ENCODE data around the gene SLC39A1. TPM values are rescaled to one million over a fixed set of nuclear protein-coding genes. Genes with fewer than 3 reads are reported as not detected.
A peak's percentile ranks its signal among the peaks of the same experiment; 100 is the strongest.

SLC39A1 gene
- total RNA-seq, 1 donor from 2014 or later, result 86.8 TPM

DNA sequence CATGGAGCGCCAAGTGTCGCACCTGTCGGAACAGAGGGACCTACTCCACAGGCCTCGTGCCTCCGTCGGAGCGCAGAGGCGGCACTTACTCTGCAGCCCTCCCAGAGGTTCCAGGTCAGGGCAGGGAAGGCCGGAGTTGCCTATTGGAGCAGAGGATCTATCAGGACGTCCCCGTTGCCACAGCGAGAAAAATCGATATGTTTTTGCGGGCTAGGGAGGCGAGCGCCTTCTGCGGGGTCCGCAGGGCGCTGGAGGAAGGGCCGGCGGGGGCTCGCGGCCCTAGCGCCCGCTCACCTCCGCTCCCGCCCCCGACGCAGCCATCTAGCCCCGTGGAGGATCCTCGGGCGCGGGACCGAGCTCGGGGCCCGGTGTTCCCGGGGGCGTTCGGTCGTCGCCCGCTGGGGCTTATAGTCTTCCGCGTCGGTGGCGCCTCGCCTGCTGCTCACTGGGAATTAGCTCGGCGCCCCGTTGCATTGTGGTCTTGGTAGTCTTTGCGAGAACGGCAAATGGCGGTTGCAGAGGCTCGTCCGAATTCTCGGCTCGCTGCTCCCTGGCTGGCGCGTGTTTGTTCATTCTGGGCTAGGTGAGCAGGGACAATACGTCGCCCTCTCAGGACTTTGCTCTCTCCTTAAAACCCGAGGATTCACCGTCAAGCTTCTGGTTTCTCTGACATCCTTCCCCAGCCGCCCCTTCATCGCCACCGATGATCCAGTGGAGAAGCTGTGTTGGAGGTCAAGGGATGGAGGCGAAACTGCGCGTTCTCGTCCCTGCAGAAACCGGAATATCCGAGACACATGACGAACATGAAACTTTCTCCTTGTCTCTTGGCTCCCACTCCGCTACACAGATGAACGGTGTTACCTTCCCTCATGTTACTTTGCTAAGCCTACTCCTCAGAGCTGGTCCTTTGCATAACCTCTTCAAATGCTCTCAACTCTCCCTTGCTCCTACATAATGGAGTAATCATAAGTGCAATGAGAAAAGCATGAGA is 14.2 kb upstream of the SLC39A1 start, which contains the start of gene JTB:
JTB (minus strand) TSS at position 425 of the 991 bp plus-strand sequence; CDS start at position 3, 422 bp downstream.
- DNase-seq (ENCODE audit: low read depth in 2 of 2), result peak; percentile 55 to 89

DNA sequence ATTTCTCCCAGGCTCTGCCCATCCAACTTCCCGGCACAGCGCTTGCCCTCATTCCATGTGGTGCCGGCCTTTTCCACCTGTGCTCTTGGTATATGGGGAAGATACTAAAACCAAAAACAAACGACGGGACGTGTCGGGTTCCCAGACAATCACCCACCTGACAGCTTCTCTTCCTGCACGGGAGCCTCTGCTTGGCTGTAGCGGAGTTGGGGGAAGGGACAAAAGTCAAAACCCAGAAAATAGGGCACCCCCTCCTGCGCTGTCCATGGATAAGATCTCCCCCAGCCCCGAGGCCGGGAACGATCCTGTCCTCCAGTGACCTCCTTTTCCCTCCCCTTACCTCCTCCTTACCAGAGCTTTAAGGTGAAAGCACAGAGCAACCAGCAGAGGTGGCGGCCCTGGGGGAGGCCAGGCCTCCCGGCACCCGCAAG is 13.5 kb upstream of the SLC39A1 start:
- no peak for DNase-seq (ENCODE audit: low read depth in 2 of 2)

DNA sequence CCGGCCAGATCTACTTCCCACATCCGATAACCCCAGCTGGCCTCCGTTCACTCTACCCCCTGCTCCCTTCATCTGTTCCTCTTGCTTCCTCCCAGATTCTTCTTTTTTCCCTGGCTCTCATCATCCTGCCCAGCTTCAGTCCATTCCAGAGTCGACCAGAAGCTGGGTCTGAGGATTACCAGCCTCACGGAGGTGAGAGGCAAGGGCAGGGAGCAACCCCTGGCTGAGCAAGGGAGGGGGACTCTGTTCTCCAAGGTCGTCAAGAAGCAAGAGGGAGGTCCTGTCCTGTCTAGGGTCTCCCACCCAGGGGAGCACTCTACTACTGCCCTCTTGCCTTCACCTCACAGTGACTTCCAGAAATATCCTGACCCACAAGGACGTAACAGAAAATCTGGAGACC is 10.2 kb upstream of the SLC39A1 start:
- no peak for DNase-seq (ENCODE audit: low read depth in 2 of 2)

DNA sequence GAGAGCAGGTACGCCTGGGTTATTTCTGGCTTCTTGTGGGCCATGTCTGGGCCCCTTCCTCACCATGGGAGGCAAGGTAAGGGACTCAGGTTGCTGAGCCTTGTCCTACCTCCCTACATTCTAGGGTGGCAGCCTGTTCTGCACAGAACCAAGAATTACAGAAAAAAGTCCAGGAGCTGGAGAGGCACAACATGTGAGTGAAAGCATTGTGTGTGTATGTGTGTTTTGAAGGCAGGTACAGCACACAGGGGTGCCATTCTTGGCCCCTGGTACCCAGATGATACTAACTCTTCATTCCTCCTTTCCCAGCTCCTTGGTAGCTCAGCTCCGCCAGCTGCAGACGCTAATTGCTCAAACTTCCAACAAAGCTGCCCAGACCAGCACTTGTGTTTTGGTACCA is 9.7 kb upstream of the SLC39A1 start:
- DNase-seq (ENCODE audit: low read depth in 2 of 2), result no peak

DNA sequence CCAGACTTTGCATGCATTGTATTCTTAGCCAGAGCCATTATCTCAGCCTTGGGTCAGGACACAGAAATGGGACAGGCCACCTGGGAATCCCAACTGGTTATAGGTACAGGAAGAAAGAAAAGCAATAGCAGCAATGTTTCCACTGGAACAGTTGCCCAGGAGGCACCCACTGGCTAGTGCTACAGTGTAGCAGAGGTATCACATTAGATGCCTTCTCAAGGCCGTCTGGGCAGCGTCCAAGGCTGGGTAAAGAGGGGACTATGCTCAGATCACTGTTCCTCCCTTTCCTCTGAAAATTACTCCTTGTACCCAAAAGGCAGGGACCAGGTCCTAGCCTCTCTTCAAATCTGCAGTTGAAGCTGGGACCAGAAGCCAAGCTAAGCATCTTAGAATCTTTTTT is 7.0 kb upstream of the SLC39A1 start:
- no peak for DNase-seq (ENCODE audit: low read depth in 2 of 2)

DNA sequence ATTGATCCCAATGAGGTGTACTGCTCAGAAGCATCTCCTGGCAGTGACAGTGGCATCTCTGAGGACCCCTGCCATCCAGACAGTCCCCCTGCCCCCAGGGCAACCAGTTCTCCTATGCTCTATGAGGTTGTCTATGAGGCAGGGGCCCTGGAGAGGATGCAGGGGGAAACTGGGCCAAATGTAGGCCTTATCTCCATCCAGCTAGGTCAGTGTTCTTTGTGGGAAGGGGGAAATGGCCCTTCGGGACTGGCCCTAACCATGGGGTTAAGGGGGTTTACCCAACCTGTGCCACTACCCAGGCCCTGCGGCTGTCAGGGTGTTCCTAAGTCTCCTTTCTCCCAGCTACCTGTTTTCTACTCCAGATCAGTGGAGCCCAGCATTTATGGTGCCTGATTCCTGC is 5.6 kb upstream of the SLC39A1 start:
- DNase-seq (ENCODE audit: low read depth in 2 of 2), result no peak

DNA sequence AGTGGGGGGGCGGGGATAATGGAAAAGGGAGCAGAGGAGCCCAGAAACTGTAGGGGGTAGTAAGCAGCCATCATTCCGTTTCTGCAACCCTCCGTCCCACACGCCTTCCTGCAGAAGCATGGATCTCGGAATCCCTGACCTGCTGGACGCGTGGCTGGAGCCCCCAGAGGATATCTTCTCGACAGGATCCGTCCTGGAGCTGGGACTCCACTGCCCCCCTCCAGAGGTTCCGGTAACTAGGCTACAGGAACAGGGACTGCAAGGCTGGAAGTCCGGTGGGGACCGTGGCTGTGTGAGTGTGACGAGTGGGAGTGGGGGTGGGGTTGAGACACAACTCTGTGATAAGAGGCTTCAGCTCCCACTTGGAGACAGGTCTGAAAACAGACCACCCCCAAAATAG is 5.1 kb upstream of the SLC39A1 start:
- no peak for DNase-seq (ENCODE audit: low read depth in 2 of 2)

DNA sequence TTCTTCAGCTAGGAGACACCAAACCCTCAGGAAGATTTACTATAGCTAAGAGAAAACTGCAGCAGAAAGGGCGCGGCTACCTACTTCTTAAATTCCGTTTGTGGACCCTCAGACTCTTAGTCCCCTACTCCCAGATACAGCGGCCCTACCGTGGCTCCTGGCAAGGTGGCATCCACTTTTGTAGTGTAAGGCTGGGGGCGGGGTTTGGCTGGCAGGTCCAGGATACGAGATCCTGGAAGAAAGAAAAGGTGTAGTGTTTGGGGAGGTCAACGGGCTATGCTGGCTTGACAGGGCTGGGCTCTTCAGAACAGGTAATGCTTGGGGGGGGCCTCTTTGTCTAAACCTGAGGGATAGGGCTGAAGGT is 4.6 kb upstream of the SLC39A1 start:
- DNase-seq (ENCODE audit: low read depth in 2 of 2), result no peak

DNA sequence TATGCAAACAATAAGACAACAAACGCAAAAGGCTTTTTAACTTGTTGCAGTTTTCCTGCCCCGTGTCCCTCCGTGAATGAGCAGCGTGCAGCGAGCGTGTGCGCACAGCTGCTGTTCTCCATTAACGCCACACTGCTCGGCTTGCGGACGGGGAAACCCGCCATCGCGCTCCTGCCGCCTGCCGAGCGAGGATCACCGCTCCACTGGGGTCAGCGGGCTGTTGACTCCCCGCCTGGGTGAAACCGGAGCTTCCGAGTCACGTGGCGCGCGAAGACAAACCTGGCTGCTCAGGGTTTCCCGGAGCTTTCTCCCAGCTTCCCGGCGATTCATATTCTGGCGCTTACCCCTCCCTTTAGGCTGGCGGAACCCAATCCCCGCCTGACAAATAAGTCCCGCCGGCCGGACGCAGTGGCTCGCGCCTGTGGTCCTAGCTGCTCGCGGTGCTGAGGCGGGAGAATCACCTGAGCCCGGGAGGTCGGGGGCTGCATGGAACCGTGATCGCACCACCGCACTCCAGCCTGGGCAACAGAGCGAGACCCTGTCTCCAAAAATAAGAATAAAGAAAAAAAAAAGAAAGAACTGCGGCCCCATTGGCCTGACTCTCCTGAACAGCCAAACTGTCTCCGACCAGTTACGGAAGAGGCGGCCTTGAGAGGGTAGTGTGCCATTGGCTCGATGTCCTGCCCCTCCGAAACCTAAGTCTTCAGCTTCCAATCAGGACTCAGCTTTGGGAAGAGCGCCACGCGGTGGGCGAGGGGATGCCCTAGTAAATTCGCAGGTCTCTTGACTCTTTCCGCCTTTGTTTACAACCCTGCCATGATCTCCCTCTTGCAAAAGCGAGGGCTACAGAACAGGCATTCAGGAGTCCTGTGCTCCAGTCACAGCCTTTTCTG is 4.0 kb upstream of the SLC39A1 start, which contains the start of gene CREB3L4:
CREB3L4 (plus strand) TSS at position 796 of the 893 bp plus-strand sequence. CDS start 624 bp downstream, outside the sequence.
- peak; percentile 95 to 99 for DNase-seq (ENCODE audit: low read depth in 2 of 2)

DNA sequence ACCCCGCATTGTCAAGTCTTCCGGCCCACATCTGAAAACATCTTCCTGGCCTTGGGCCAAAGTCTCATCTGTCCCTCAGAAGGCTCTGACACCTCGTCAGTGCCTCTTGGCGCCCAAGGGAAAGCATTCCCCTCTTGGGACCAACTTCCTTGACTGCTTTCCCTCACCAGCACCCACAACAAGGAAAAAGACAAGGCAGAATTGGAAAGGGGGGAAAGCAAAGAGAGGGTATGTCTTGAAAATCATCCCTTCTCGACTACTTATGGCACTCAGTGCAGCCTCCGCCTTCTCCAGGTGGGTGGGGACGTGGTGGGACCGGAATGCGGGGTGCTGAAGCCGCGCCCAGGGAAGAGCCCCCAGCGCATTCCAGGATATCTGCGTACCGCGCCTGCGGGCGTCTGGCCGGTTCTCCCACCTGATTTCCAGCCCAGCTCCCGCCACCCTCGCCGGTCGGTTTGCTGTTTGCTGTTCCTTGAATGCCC is 554 bp upstream of the SLC39A1 start:
- peak in 1 of 2 donors; percentile 45 for DNase-seq (ENCODE audit: low read depth in 2 of 2)

DNA sequence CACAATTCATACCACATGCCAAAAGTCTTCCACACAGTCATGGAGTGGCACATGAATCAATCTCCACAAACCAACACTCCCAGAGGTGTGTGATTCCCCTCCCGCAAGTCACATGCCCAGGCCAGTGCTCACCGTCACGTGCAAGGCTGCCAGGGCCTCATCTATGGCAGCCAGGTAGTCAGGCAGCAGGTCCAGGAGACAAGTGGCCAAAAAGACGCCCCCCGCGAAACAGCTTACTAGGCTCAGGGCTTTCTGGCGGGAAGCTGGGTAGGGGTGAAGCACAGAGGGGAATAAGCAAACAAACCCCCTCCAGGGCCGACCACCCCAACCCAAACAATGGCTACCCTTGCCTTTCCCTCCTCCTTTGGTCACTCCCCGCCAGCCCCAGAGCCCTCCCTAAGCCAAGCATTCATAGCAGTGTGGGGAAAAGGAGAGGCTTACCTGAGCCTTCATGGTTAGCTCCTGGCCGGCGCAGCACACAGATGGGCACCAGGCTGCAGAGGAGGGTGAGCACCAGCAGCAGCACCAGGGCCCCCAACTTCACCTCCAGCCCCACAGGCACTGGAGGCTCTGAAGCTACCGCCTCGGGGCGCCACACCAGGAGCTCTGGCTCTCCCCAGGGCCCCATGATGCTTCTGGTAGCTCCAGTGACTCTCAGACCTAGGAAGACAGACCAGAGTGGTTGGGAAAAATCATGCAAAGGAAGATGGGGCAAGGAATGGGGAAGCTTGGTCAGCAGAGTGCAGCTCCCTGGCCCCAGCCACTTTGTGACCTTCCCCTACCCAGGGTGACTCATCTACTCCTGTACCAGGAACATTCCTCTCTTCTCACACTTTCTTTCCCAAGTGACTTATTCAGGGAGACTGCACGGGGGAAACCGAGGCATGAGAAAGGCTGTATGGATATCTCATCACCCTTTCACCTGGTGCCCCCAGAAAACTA is 978 bp downstream of the SLC39A1 start:
- peak in 1 of 2 donors; percentile 58 for DNase-seq (ENCODE audit: low read depth in 2 of 2)

DNA sequence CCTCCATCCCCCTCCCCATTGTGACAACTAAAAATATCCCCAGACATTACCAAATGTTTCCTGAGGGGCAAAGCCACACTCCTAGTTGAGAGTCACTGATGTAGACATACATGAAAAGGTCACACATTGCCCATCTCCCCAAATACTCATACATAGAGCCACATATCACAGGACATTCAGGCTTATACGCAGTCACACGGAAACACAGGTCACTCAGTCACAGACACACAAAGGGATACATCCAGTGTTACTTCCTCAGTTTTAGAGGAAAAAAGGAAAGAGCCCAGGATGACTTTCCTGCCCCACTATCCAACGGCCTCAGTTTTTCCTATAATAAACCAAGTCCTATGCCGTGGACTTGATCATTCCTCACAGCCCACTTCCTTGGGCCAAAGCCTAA is 1.9 kb downstream of the SLC39A1 start:
- peak; percentile 19 to 55 for DNase-seq (ENCODE audit: low read depth in 2 of 2)

DNA sequence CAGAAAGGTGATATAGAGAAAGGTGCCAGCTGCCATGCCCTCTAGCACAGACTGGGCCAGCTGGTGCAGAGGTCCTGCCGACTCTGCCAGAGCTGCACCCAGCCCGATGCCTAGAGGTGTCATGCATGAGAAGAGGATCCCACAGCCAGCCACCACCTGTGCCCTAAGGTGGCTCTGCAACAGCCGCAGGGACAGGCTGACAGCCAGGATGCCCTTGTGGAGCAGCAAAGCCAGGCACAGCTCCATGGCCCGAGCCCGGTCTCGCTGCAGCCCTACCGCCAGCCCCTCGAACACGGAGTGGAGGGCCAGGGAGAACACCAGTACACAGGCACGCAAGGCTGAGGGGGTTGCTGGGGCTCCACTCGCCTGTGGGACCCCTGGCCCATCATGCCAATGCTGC is 3.1 kb downstream of the SLC39A1 start:
- no peak for DNase-seq (ENCODE audit: low read depth in 2 of 2)

DNA sequence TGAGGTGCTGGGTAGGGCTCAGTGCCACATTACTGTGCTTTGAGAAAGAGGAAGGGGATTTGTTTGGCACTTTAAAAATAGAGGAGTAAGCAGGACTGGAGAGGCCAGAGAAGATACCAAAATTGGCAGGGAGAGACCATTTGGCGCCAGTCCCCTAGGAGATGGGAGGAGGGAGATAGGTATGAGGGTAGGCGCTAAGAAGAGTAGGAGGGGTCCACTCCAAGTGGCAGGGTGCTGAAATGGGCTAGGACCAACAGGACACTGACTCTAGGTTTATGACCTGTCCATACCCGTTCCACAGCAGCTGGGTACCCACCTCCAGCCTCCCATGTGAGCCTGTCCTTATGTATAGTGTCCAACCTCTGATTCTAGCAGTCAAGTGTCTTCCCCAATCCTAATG is 3.9 kb downstream of the SLC39A1 start:
- DNase-seq (ENCODE audit: low read depth in 2 of 2), result no peak

DNA sequence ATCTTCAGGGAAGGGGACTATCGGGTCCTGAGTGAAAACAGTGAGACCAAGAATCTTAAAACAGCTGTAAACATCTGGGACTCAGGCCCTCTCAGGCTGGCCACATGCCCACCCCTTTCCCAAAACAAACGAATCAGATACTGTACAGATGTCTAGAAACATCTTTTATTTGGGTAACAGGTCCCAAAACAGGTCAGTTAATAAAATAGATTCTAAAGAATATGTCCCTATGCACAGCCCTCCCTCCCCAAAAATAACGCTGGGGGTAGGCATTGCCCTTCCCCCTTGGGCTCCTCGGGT is 4.4 kb downstream of the SLC39A1 start:
- DNase-seq (ENCODE audit: low read depth in 2 of 2), result no peak

DNA sequence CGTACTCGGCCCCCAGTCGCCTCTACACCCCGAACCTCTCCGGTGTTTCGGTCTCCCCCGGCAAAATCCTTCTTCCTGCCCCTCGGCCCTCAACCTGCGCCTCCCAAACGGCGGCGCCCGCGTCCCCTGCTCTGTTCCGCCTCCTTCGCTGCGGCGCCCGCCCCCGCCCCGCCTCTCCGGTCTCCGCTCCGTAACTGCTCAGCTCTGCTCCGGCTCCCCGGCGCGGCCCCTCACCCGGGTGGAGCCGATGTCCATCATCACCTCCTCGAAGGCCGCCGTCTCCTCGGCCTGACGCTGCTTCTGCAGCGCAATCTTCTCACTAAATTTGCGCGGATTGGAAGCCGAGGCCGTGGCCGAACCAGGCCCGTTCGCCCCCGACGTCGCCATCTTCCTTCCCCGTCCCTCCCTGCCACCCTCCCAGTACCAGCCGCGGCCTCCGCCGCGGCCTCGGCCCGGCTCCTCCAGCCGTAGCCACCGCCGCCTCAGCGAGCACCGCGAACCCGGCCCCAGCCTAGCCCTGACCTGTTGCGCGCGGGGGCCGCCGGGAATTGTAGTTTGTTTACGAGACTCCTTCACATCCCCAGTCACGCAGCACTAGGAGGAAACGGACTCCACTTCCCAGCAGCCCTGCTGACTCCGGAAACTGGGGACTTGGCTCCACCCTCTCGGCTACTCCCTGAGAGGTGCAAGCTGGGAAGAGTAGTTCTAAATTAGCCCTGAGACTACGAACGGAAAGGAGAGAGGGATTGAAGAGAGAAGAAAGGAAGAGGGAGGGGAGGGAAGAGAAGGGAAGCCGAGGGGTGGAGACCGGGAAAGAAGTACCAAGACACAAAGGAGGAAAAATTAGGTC is 5.0 kb downstream of the SLC39A1 start, which contains the start of gene CRTC2:
CRTC2 (minus strand) TSS at position 502 of the 850 bp plus-strand sequence; CDS start at position 387, 115 bp downstream.
- DNase-seq (ENCODE audit: low read depth in 2 of 2), result peak; percentile 92 to 98

DNA sequence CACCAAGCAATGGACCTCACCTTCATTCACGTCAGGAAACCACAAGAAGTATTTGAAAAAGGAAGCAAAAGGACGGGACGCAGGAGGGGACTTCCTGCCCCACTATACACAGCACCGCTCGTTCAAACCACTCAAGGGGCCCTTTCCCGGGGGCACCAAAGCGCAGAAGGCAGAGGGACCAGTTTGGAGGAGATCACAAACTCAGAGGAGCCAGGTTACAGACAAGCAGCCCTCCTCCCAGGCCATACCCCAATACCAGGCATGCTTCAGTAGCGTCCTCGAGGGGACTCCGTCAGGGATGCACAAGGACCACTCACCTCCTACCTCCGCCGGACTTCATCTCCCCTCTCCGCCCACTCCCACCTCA is 5.6 kb downstream of the SLC39A1 start:
- peak in 1 of 2 donors; percentile 14 for DNase-seq (ENCODE audit: low read depth in 2 of 2)

DNA sequence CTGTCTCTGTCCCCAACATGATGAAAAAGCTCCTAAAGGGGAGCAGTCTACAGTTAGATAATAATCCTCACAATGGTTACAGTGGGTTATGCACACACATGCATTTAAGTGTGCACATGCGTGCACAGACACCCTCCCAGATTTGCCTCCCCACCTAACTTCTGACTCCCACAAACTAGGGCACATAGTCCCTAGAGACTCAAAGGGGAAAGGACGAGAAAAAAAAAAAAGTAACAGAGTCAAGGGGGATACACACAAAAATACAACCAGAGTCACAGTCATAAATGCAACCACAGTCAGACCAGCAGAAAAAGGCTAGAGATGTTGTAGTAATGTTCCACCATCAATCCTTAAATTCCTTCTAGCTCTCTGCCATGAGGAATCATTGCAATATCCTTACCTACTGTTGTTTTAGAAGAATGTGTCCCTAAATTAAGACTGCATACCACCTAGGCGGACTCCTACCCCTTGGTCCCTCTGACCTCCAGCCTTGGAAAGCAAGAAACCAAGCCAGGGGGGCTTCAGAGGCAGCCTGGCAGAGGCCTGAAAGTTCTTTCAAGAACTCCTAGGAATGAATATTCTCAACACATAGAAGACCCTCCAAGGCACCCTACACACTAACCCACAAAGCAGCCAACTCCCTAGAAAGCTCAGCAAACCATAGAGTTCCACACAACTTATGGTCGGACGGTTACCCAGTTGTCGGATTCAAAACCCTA is 6.2 kb downstream of the SLC39A1 start:
- DNase-seq (ENCODE audit: low read depth in 2 of 2), result no peak

DNA sequence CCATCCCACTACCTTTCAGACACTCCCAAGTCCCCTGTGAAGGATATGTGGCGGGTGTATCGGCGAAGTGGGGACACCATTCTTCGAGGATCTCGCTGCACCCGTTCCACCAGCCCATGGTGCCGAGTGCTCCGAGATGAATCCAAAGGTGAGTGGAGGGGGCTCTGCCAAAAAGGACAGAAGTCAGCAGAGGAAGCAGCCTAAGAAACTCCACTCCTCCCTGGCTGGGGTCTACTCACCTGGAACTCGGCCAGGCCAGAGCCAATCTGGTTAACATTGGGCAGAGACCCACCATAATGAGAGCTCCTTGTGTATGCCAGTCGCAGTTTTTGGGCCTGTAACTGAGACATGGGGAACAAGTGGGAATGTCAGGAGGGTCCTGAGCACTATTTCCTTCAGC is 8.5 kb downstream of the SLC39A1 start:
- DNase-seq (ENCODE audit: low read depth in 2 of 2), result no peak

Measured in dermis microvascular lymphatic vessel endothelial cell (primary cell).